Measurements from ENCODE around the gene LUC7L. TPM values are rescaled to one million over a fixed set of nuclear protein-coding genes. Genes with fewer than 3 reads are reported as not detected.
"Not testable (repeated sequence)": the region's sequence is repeated elsewhere in the genome, so short reads cannot be mapped to it uniquely, and the experiment has no call there.

LUC7L gene
- total RNA-seq, 1 donor from 2014 or later, result 87.9 TPM

DNA sequence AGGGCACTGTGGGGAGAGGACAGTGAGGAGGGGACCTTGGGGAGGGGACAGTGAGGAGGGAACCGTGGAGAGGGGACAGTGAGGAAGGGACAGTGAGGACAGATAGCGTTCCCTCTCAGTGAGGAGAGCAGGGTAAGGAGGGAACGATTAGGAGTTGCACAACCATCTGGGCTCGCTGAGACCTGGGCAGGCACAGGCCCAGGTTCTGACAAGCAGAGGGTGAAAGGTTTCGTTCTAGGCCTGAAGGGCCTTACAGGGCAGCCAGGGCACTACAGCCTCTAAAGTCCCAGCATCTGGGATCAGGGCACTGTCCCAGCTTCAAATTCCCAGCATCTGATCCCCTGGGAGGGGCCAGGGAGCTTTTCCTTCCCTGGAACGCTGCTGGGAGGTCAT lies 76.1 kb downstream of the LUC7L start:
- H3K27ac Mint-ChIP-seq; DNase-seq; H3K9me3 Mint-ChIP-seq; H3K36me3 Mint-ChIP-seq (ENCODE audit: low read depth); H3K4me1 Mint-ChIP-seq; intact Hi-C loops (cut with micrococcal nuclease): not testable (repeated sequence)
- Mint-ChIP-seq H3K4me3 (peak overlapping the region; percentile 55), H3K27me3 (peaks cover 42% of the 10 kb centered on the region)

DNA sequence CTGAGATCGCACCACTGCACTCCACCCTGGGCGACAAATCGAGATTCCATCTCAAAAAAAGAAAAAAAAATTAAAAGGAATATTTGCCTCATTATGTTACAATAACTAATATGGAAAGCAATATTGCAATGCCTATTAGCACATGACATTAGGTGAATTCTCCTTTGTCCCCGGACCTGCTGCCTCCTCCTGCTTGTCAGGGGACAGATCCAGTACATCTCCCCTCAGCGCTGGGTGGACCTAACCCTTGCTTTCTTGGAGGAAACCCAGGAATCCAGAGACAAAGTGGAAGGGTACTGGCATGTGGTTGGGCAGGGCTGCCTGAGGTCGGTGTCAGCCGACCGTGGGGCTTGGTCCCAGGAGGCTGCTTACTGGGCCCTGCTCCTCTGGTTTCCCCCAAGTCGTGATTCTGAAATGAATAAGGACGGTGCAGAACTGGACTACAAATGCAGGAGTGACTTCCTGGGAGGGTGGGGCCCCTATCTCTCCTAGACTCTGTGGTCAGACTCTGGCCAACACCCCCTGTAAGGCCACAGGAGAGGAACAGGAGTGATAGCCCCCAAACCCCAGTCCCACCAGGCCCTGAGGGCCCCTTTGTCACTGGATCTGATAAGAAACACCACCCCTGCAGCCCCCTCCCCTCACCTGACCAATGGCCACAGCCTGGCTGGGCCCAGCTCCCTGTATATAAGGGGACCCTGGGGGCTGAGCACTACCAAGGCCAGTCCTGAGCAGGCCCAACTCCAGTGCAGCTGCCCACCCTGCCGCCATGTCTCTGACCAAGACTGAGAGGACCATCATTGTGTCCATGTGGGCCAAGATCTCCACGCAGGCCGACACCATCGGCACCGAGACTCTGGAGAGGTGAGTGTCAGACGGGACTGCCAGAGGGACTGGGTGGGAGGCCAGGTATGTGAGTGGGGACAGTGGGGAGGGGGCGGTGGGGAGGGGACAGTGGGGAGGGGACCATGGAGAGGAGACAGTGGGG lies 76.8 kb downstream of the LUC7L start, which contains the start of gene HBZ:
Gene HBZ, plus strand, starts transcription at position 504 of the 988 bp plus-strand sequence. Its CDS starts 266 bp downstream, at position 770.
- Mint-ChIP-seq H3K9me3 (no peaks in the 10 kb centered on the region), H3K36me3 (ENCODE audit: low read depth) (peaks cover 2% of the 10 kb centered on the region), H3K4me1 (peaks cover 6% of the 10 kb centered on the region), H3K27me3 (peaks cover 38% of the 10 kb centered on the region), H3K4me3 (peak within 1 kb of the TSS; percentile 55), H3K27ac (no peak within 1 kb of the TSS)
- DNase-seq, result no peak
- intact Hi-C loops (cut with micrococcal nuclease), result no loop called here

DNA sequence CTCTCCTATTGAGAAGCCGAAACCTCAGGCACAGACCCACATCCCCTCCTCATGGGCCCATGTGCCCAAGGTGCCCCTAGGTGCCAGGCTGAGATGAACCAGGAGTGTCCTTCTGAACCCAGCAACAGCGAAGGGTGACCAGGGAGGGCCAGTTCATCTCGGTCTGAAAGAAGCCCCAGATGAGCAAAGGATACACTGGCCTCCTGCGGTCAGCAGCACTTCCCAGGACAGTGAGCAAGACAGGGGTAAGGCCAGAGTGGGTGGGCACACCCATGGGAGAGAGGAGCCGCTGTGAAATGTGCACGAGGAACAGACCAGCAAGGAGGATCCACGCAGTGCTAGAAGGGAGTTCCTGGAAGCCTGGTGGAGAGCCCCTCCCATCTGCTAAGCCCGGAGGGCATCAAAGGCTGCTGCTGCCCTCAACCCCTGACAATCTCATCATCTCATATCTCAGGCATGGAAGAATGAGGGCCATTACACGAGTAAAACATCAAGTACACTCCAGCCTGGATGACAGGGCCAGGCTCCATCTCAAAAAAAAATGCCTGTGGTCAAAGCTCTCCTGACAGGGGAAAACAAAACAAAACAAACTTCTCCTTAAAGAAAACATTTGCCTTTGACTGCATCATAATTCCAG lies 80.1 kb downstream of the LUC7L start:
- no peaks in the 10 kb centered on the region for H3K9me3 Mint-ChIP-seq
- no peak overlapping the region for H3K4me3 Mint-ChIP-seq
- intact Hi-C loops (cut with micrococcal nuclease), result no loop called here
- no peak for DNase-seq
- H3K27ac Mint-ChIP-seq, result no peak overlapping the region
- H3K36me3 Mint-ChIP-seq (ENCODE audit: low read depth), result no peaks in the 10 kb centered on the region
- peaks cover 27% of the 10 kb centered on the region for H3K27me3 Mint-ChIP-seq
- no peaks in the 10 kb centered on the region for H3K4me1 Mint-ChIP-seq

DNA sequence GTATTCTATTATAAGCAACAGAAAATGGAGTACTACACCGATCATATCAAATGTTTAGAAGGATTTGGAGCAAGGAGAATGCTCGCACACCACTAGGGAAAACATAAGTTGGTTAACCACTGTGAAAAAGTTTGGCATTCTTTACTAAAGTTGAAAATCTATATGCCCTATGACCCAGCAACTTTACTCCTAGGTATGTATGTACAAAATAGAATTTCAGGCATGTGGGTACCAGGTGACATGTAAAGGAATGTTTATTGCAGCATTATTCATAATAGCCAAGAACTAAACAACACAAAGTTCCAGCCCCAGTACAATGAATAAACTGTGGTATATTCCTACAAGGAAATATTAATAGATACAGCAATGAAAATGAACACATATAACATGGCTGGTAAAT lies 82.6 kb downstream of the LUC7L start:
- Mint-ChIP-seq H3K27me3 (peaks cover 20% of the 10 kb centered on the region), H3K4me1 (no peaks in the 10 kb centered on the region), H3K9me3 (no peaks in the 10 kb centered on the region), H3K36me3 (ENCODE audit: low read depth) (no peaks in the 10 kb centered on the region), H3K27ac (no peak overlapping the region), H3K4me3 (no peak overlapping the region)
- intact Hi-C loops (cut with micrococcal nuclease), result no loop called here
- no peak for DNase-seq

DNA sequence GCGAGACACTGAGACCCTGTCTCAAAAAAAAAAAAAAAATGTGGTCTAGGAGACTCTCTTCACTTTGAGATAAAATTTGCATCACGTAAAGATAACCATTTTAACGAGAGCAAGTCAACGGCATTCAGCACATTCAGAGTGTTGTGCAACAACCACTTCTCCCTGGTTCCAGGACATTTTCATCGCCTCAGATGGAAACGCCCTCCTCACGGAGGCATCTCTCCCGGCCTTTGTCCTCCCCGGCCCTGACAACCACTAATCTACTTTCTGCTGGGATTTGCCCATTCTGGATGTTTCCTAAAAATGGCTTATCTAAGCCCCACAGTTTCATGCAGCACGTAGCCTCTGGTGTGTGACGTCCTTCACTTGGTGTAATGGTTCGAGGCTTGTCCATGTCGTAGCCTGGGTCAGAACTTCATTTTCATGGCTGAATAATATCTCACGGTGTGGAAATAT lies 84.4 kb downstream of the LUC7L start:
- DNase-seq, result no peak
- H3K36me3 Mint-ChIP-seq (ENCODE audit: low read depth), result no peaks in the 10 kb centered on the region
- H3K27me3 Mint-ChIP-seq, result peaks cover 13% of the 10 kb centered on the region
- intact Hi-C loops (cut with micrococcal nuclease), result no loop called here
- H3K4me3 Mint-ChIP-seq, result no peak overlapping the region
- H3K4me1 Mint-ChIP-seq, result no peaks in the 10 kb centered on the region
- no peaks in the 10 kb centered on the region for H3K9me3 Mint-ChIP-seq
- H3K27ac Mint-ChIP-seq, result no peak overlapping the region

DNA sequence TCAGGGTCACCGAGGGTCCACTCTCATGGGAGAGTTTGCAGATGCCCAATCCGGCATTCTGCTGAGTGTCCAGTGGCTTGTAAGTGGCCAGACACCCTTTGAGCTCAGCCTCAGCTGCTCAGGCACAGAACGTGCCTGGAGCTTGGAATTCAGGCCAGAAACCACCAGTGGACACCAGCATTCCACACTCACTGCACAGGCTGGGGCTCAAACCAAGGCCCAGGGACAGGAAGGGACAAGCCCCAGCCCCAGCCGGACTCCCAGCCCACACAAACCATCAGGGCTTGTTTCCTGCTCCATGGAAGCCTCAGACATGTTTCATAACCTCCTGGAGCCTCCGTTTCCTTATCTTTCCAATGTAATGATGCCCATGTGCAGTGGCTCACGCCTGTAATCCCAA lies 85.8 kb downstream of the LUC7L start:
- Mint-ChIP-seq H3K36me3 (ENCODE audit: low read depth) (peaks cover 3% of the 10 kb centered on the region), H3K9me3 (no peaks in the 10 kb centered on the region), H3K4me1 (peaks cover 2% of the 10 kb centered on the region), H3K27ac (no peak overlapping the region), H3K27me3 (peaks cover 7% of the 10 kb centered on the region), H3K4me3 (no peak overlapping the region)
- no peak for DNase-seq
- intact Hi-C loops (cut with micrococcal nuclease), result no loop called here

DNA sequence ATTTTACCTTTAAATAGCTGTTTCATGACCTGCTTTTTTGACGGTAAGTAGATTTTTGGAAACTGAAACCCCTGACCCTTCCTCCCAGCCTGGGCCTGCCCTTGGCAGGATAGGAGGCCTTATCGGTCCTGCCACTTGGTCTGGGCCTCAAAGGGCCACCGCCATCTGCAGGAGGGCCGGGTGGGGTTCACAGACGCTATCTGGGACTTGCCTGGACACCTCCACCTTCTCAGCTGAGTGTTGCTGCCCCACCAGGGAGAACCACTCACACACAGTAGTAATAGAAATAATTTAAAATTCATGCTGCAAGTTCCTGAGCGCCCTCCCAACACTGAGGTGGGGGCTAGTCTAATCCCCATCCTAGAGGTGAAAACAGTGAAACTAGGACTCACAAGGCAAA lies 86.2 kb downstream of the LUC7L start:
- H3K4me3 Mint-ChIP-seq, result no peak overlapping the region
- H3K4me1 Mint-ChIP-seq, result peaks cover 2% of the 10 kb centered on the region
- no peaks in the 10 kb centered on the region for H3K9me3 Mint-ChIP-seq
- no peak for DNase-seq
- intact Hi-C loops (cut with micrococcal nuclease), result no loop called here
- H3K36me3 Mint-ChIP-seq (ENCODE audit: low read depth), result peaks cover 3% of the 10 kb centered on the region
- peaks cover 4% of the 10 kb centered on the region for H3K27me3 Mint-ChIP-seq
- H3K27ac Mint-ChIP-seq, result no peak overlapping the region

DNA sequence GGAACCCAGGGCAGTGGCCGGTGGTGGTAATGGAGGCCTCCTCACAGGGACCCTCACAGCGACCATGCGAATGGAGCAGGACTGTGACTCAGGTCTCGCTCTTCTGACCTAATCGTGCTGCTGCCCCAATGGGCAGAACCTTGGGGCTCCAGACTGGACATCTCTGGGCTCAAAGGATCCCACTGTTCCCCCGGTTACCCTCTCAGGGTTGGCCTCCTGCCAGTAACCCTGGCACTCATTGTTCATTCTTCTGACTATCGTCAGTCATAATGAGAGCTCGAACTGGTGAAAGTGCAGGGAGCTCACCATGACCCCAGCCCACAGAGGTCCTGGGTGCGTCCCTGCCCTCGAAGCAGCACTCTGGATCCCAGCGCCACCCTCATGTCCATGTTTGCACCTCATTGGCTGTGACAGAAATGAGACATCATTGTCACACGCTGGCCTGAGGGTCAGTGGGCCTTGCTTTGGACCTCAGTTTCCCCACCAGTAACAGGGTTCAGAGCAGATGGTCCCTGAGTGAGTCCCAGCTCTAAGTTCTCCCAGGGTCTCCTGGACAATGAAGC lies 86.8 kb downstream of the LUC7L start:
- Mint-ChIP-seq H3K36me3 (ENCODE audit: low read depth) (peaks cover 3% of the 10 kb centered on the region), H3K27me3 (peaks cover 4% of the 10 kb centered on the region), H3K4me3 (no peak overlapping the region), H3K9me3 (no peaks in the 10 kb centered on the region), H3K4me1 (peaks cover 2% of the 10 kb centered on the region), H3K27ac (no peak overlapping the region)
- no peak for DNase-seq
- intact Hi-C loops (cut with micrococcal nuclease), result no loop called here

DNA sequence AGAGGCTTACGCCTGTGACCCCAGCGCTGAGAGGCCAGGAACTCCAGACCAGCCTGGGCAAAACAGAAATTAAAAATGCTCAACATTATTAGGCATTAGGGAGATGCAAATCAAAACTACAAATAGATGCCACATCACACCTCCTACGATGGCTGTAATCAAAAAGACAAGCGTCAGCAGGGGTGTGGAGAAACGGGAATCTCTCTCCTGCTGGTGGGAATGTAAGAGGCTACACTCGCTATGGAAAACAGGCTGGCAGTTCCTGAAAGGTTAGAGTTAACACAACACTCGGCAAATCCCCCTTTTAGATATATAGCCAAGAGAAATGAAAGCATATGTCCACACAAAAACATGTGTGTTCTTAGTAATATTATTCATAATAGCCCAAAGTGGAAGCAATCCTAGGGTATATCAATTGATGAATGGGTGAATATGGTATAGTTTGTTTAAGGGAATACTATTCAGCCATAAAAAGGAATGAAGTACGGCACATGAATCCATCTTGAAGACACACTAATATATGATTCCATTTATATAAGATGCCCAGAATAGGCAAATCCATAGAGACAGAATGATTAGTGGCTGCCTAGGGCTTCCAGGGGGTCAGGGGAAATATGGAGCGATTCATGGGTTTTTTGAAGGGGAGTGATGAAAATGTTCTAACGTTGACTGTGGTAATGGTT lies 88.9 kb downstream of the LUC7L start:
- peaks cover 4% of the 10 kb centered on the region for H3K27me3 Mint-ChIP-seq
- DNase-seq, result no peak
- no peak overlapping the region for H3K4me3 Mint-ChIP-seq
- peaks cover 6% of the 10 kb centered on the region for H3K4me1 Mint-ChIP-seq
- no peak overlapping the region for H3K27ac Mint-ChIP-seq
- intact Hi-C loops (cut with micrococcal nuclease), result no loop called here
- H3K36me3 Mint-ChIP-seq (ENCODE audit: low read depth), result peaks cover 9% of the 10 kb centered on the region
- no peaks in the 10 kb centered on the region for H3K9me3 Mint-ChIP-seq

Other genes starting within 250 kb of the LUC7L start
- gene POLR3K, start 175.8 kb downstream of the LUC7L start, total RNA-seq, result 88.9 and 89.8 TPM in 2 replicates
- gene SNRNP25, start 175.6 kb downstream of the LUC7L start, total RNA-seq, result 97.7 and 99.9 TPM in 2 replicates
- 0.26 and 0.76 TPM in 2 replicates for gene RHBDF1, start 156.8 kb downstream of the LUC7L start, total RNA-seq
- 68.4 and 72.6 TPM in 2 replicates for gene MPG, start 151.2 kb downstream of the LUC7L start, total RNA-seq
- gene NPRL3, start 90.8 kb downstream of the LUC7L start, total RNA-seq, result 52.9 and 53.8 TPM in 2 replicates
- gene HBZ, start 76.8 kb downstream of the LUC7L start, total RNA-seq, result not detected in 2 replicates
- gene HBM, start 63.5 kb downstream of the LUC7L start, total RNA-seq, result not detected in 2 replicates
- 0.33 TPM in 1 of 2 replicates, not detected in the other for gene HBA2, start 56.6 kb downstream of the LUC7L start, total RNA-seq
- not detected in 2 replicates for gene HBA1, start 52.8 kb downstream of the LUC7L start, total RNA-seq
- 0.69 and 1.6 TPM in 2 replicates for gene HBQ1, start 49.0 kb downstream of the LUC7L start, total RNA-seq
- 17.3 and 18.6 TPM in 2 replicates for gene FAM234A, start 5.4 kb upstream of the LUC7L start, total RNA-seq
- 0.14 TPM in 1 of 2 replicates, not detected in the other for gene RGS11, start 46.5 kb upstream of the LUC7L start, total RNA-seq
- not detected in 2 replicates for gene ARHGDIG, start 51.1 kb upstream of the LUC7L start, total RNA-seq
- not detected in 2 replicates for gene PDIA2, start 53.7 kb upstream of the LUC7L start, total RNA-seq
- gene AXIN1, start 123.3 kb upstream of the LUC7L start, total RNA-seq, result 26.7 and 27.9 TPM in 2 replicates
- gene MRPL28, start 141.1 kb upstream of the LUC7L start, total RNA-seq, result 106 and 109 TPM in 2 replicates
- gene PGAP6, start 152.5 kb upstream of the LUC7L start, total RNA-seq, result 34.1 and 37.8 TPM in 2 replicates
- 64.3 and 64.8 TPM in 2 replicates for gene NME4, start 167.8 kb upstream of the LUC7L start, total RNA-seq
- gene DECR2, start 172.4 kb upstream of the LUC7L start, total RNA-seq, result 17.6 and 18.5 TPM in 2 replicates
- gene RAB11FIP3, start 196.2 kb upstream of the LUC7L start, total RNA-seq, result 40.2 and 40.5 TPM in 2 replicates